IMR-90 (cell line): ENCODE measurements around the gene PAX5. TPM values are rescaled to one million over a fixed set of nuclear protein-coding genes. Genes with fewer than 3 reads are reported as not detected.

Experiments
- ATAC-seq: fragments of 200-7000 bp; cut with Tn5 transposase; 2 replicates; pipeline ENCODE4 v1.9.1; 2020; ENCODE audit warnings: low read depth, mild to moderate bottlenecking, moderate library complexity
- BruUV-seq: library from RNA; stranded (reverse); fragments of 400-500 nt; replicated peaks from 2 replicates; lab custom pipeline; 2021; lab: Mats Ljungman, UMichigan
- CTCF ChIA-PET: fragments of 300-600 bp; formaldehyde crosslinking; extraction: SDS; loops from one replicate; lab custom pipeline; 2021; ENCODE audit warnings: antibody characterized with exemption; lab: Yijun Ruan, JAX
- POLR2A ChIA-PET: fragments of 300-600 bp; sonication (Branson Sonifier 250); formaldehyde crosslinking; loops from one replicate; lab custom pipeline; 2022; ENCODE audit warnings: antibody characterized with exemption; ENCODE audit not compliant: unreplicated experiment; lab: Charles Lee
- DNase-seq: peaks from one replicate; pipeline ENCODE4 v3.0.0; 2013
- H2AFZ ChIP-seq: replicated peaks from 2 replicates; pipeline ENCODE3; 2013; ENCODE audit warnings: low read length, mild to moderate bottlenecking; ENCODE audit not compliant: poor library complexity
- H2AK5ac ChIP-seq: 2 replicates; pipeline ENCODE4 v1.6.1; 2013; ENCODE audit warnings: low read depth, low read length, inconsistent platforms
- H2AK9ac ChIP-seq: replicated peaks from 2 replicates; pipeline ENCODE3; 2013; ENCODE audit warnings: mild to moderate bottlenecking, low read depth, low read length, moderate library complexity; ENCODE audit not compliant: poor library complexity
- H2BK120ac ChIP-seq: 2 replicates; pipeline ENCODE4 v1.6.1; 2013; ENCODE audit warnings: low read depth, low read length, inconsistent platforms
- H2BK15ac ChIP-seq: 3 replicates; pipeline ENCODE4 v1.6.1; 2013; ENCODE audit warnings: low read depth, low read length, inconsistent platforms
- H2BK20ac ChIP-seq: 2 replicates; pipeline ENCODE4 v1.6.1; 2013; ENCODE audit warnings: low read depth, mild to moderate bottlenecking, inconsistent platforms, low read length, moderate library complexity
- H2BK5ac ChIP-seq: 2 replicates; pipeline ENCODE4 v1.6.1; 2013; ENCODE audit warnings: mild to moderate bottlenecking, low read depth, low read length, inconsistent platforms; ENCODE audit not compliant: poor library complexity, severe bottlenecking
- H3K14ac ChIP-seq: replicated peaks from 2 replicates; pipeline ENCODE4 v1.6.1; 2013; ENCODE audit warnings: low read depth, low read length, inconsistent platforms
- H3K18ac ChIP-seq: 2 replicates; pipeline ENCODE4 v1.6.1; 2013; ENCODE audit warnings: low read depth, low read length, control low read depth
- H3K23ac ChIP-seq: 2 replicates; pipeline ENCODE4 v1.6.1; 2013; ENCODE audit warnings: low read depth, low read length, inconsistent platforms
- H3K27ac ChIP-seq: 2 replicates; pipeline ENCODE4 v1.5.1; 2013; ENCODE audit warnings: mild to moderate bottlenecking, control low read depth, low read length; ENCODE audit not compliant: insufficient read depth
- H3K27me3 ChIP-seq: 2 replicates; pipeline ENCODE4 v1.6.1; 2013; ENCODE audit warnings: low read length; ENCODE audit not compliant: control insufficient read depth, insufficient read depth
- H3K36me3 ChIP-seq: 2 replicates; pipeline ENCODE4 v1.6.1; 2013; ENCODE audit warnings: low read length, mixed read lengths; ENCODE audit not compliant: control insufficient read depth, insufficient read depth
- H3K4ac ChIP-seq: 2 replicates; pipeline ENCODE4 v1.6.1; 2013; ENCODE audit warnings: low read depth, low read length, inconsistent platforms
- H3K4me1 ChIP-seq: 2 replicates; pipeline ENCODE4 v1.6.1; 2013; ENCODE audit warnings: low read length, mixed read lengths; ENCODE audit not compliant: control insufficient read depth, insufficient read depth
- H3K4me2 ChIP-seq: 2 replicates; pipeline ENCODE4 v1.6.1; 2013; ENCODE audit warnings: low read depth, mild to moderate bottlenecking, control low read depth, low read length, moderate library complexity
- H3K4me3 ChIP-seq: 2 replicates; pipeline ENCODE4 v1.5.1; 2013; ENCODE audit warnings: low read depth, mild to moderate bottlenecking, control low read depth, low read length, moderate library complexity; ENCODE audit not compliant: insufficient read depth
- H3K56ac ChIP-seq: 2 replicates; pipeline ENCODE4 v1.6.1; 2013; ENCODE audit warnings: low read length, inconsistent platforms; ENCODE audit not compliant: insufficient read depth; ENCODE audit errors: extremely low read depth
- H3K79me1 ChIP-seq, 2 experiments: 2 replicates each; pipeline ENCODE4 v1.6.1; 2013; ENCODE audit warnings: low read length in 2 of 2, inconsistent platforms in 1 of 2, low read depth in 1 of 2
- H3K9ac ChIP-seq: 2 replicates; pipeline ENCODE4 v1.6.1; 2013; ENCODE audit warnings: low read depth, low read length, control low read depth
- H3K9me1 ChIP-seq: 2 replicates; pipeline ENCODE4 v1.6.1; 2013; ENCODE audit warnings: low read length, inconsistent platforms; ENCODE audit not compliant: insufficient read depth
- H3K9me3 ChIP-seq: 2 replicates; pipeline ENCODE4 v1.6.1; 2013; ENCODE audit warnings: low read length; ENCODE audit not compliant: control insufficient read depth, insufficient read depth
- H4K20me1 ChIP-seq: 2 replicates; pipeline ENCODE4 v1.6.1; 2013; ENCODE audit warnings: low read length, inconsistent platforms; ENCODE audit not compliant: insufficient read depth
- H4K5ac ChIP-seq: 2 replicates; pipeline ENCODE4 v1.6.1; 2013; ENCODE audit warnings: mild to moderate bottlenecking, low read depth, low read length, control low read depth
- H4K8ac ChIP-seq, 2 experiments: 2 replicates each; pipeline ENCODE4 v1.6.1; 2013; ENCODE audit warnings: low read depth in 2 of 2, low read length in 2 of 2, control low read depth in 1 of 2, inconsistent platforms in 1 of 2
- H4K91ac ChIP-seq: 2 replicates; pipeline ENCODE4 v1.6.1; 2013; ENCODE audit warnings: low read depth, low read length, inconsistent platforms; ENCODE audit not compliant: insufficient read depth
- ELK1 ChIP-seq: fragments of 150-350 bp; IDR thresholded peaks from 2 replicates; pipeline ENCODE4 v1.6.1; 2016; ENCODE audit warnings: low read depth, mild to moderate bottlenecking, low read length, moderate library complexity, borderline replicate concordance
- MAFK ChIP-seq: IDR thresholded peaks from 2 replicates; pipeline ENCODE4 v1.6.1; 2012; ENCODE audit warnings: low read depth, low read length, improper control_type of control experiment
- MAZ ChIP-seq: IDR thresholded peaks from 2 replicates; pipeline ENCODE4 v1.6.1; 2012; ENCODE audit warnings: low read depth, mild to moderate bottlenecking, low read length, improper control_type of control experiment, moderate library complexity, borderline replicate concordance
- MXI1 ChIP-seq: IDR thresholded peaks from 2 replicates; pipeline ENCODE4 v1.6.1; 2012; ENCODE audit warnings: low read depth, mild to moderate bottlenecking, low read length, moderate library complexity, borderline replicate concordance
- RCOR1 ChIP-seq: IDR thresholded peaks from 2 replicates; pipeline ENCODE4 v1.6.1; 2012; ENCODE audit warnings: mild to moderate bottlenecking, low read length, improper control_type of control experiment; ENCODE audit not compliant: insufficient replicate concordance
- RFX5 ChIP-seq: IDR thresholded peaks from 2 replicates; pipeline ENCODE4 v1.8.0; 2012; ENCODE audit warnings: low read depth, mild to moderate bottlenecking, low read length, moderate library complexity
- SMC3 ChIP-seq: fragments of 150-350 bp; IDR thresholded peaks from 2 replicates; pipeline ENCODE4 v1.6.1; 2016; ENCODE audit warnings: low read depth, mild to moderate bottlenecking, antibody characterized with exemption, low read length, moderate library complexity
- USF2 ChIP-seq: fragments of 150-350 bp; IDR thresholded peaks from 2 replicates; pipeline ENCODE4 v1.6.1; 2017; ENCODE audit warnings: mild to moderate bottlenecking, antibody characterized with exemption, low read length, low read depth
- WGBS, 2 experiments: methylation state at CpG; one replicate each; pipeline versions ENCODE4 v1.1.5 to v1.1.7; 2013; ENCODE audit warnings: missing lambda C conversion rate in 2 of 2; ENCODE audit not compliant: insufficient read length in 1 of 2; ENCODE audit errors: extremely low coverage in 2 of 2; 5-methylcytosine and 5-hydroxymethylcytosine counted together
- dilution Hi-C: fragments of 300-500 bp; cut with HindIII; formaldehyde crosslinking; loops from one replicate; pipeline ENCODE4 v1.14.3; 2018; ENCODE audit warnings: low sequenced_read_pairs; ENCODE audit not compliant: unreplicated experiment
- in situ Hi-C: fragments of 300-500 bp; cut with MboI; formaldehyde crosslinking; loops from 3 replicates; pipeline ENCODE4 v1.14.3; 2019; ENCODE audit warnings: low sequenced_read_pairs, inconsistent platforms, mixed read lengths
- intact Hi-C: fragments of 100-400 bp; cut with micrococcal nuclease; formaldehyde crosslinking; loops from 2 replicates; pipeline ENCODE4 v1.10.0; 2022
- polyA plus RNA-seq, 3 experiments: library from polyadenylated mRNA; depleted of rRNA; stranded (reverse); fragments of >200 nt; gene quantifications; 2 replicates each; pipeline ENCODE4 v1.2.3, GENCODE V29; 2012; ENCODE audit warnings: low replicate concordance in 1 of 3
- total RNA-seq: library from RNA; depleted of rRNA; stranded (reverse); fragments of >200 nt; gene quantifications from 2 replicates; pipeline ENCODE4 v1.2.3, GENCODE V29; 2012

Gene PAX5
- total and polyA plus RNA-seq, 2 of the 4 experiments (the other 2 are of a cell fraction), result not detected

- ATAC-seq (no peak), DNase-seq (no peak)
- 93% methylated on average over 3 of the region's 12 CpGs; no CpG with 5 or more reads in 1 of the 2 experiments for WGBS, 2 experiments
- H3K4me2 ChIP-seq, result no peak overlapping the region
- H3K4me1 ChIP-seq, result no peaks in the 10 kb centered on the region
- intact Hi-C loops (no loop called here), dilution Hi-C loops (no loop called here), in situ Hi-C loops (no loop called here)
- H3K23ac ChIP-seq, result no peak overlapping the region
- H2BK20ac ChIP-seq, result no peak overlapping the region
- no peak overlapping the region for H3K27ac ChIP-seq
- no peak overlapping the region for H3K14ac ChIP-seq
- H3K9ac ChIP-seq, result no peak overlapping the region
- H3K9me3 ChIP-seq, result 0 out of 2 replicates have a peak, but pooled peaks cover 2% of the 10 kb centered on the region
- POLR2A ChIA-PET, result no interaction called here
- no peak overlapping the region for H3K4ac ChIP-seq
- no peak overlapping the region for H2AK5ac ChIP-seq
- H3K79me1 ChIP-seq, result no peaks in the 10 kb centered on the region
- peaks cover 55% of the 10 kb centered on the region for H3K27me3 ChIP-seq
- CTCF ChIA-PET, result no interaction called here
- no peak overlapping the region for H2AK9ac ChIP-seq
- no TSS peak for BruUV-seq
- H3K9me1 ChIP-seq, result no peaks in the 10 kb centered on the region
- TF ChIP-seq RFX5 (no peak), MAZ (no peak), MAFK (no peak), RCOR1 (no peak), USF2 (no peak), ELK1 (no peak), MXI1 (no peak), SMC3 (no peak)
- no peak overlapping the region for H2AFZ ChIP-seq
- H2BK120ac ChIP-seq, result no peak overlapping the region
- no peak overlapping the region for H3K56ac ChIP-seq
- no peak overlapping the region for H3K4me3 ChIP-seq
- no peak overlapping the region for H2BK5ac ChIP-seq
- no peak overlapping the region for H2BK15ac ChIP-seq
- no peak overlapping the region for H4K8ac ChIP-seq
- H4K5ac ChIP-seq, result no peak overlapping the region
- no peak overlapping the region for H3K18ac ChIP-seq
- no peak overlapping the region for H4K91ac ChIP-seq
- H3K36me3 ChIP-seq, result no peaks in the 10 kb centered on the region
- H4K20me1 ChIP-seq, result no peaks in the 10 kb centered on the region
These were observed 154.0 kb downstream of the PAX5 start for GRCh38 chr9:36880075-36880474.
